Heart left ventricle (tissue), 16 donors: ENCODE data around the gene ACOX2. TPM values are rescaled to one million over a fixed set of nuclear protein-coding genes. Genes with fewer than 3 reads are reported as not detected.

Source experiments
- ATAC-seq, 4 donors: fragments of 200-7000 bp; cut with Tn5 transposase; one replicate each; pipeline ENCODE4 v1.9.1; 2020 to 2022; ENCODE audit warnings: moderate library complexity in 4 of 4, mild to moderate bottlenecking in 3 of 4, moderate number of reproducible peaks in 1 of 4
- DNase-seq, 5 donors: peaks; one replicate each; pipeline ENCODE4 v3.0.0-alpha.2; 2020
- H3K27ac ChIP-seq, 12 donors: fragments of 200-600 bp; sonication (generic) in 4 of 12; one replicate each; pipeline versions ENCODE4 v1.5.0 to v1.8.0; 2016 to 2022; ENCODE audit warnings: mild to moderate bottlenecking in 2 of 12
- H3K27me3 ChIP-seq, 9 donors: fragments of 200-600 bp; sonication (generic) in 2 of 9; one replicate each; pipeline versions ENCODE4 v1.5.1 to v1.8.0; 2016 to 2022; ENCODE audit warnings: mild to moderate bottlenecking in 3 of 9
- H3K36me3 ChIP-seq, 9 donors: fragments of 200-600 bp; sonication (generic) in 2 of 9; one replicate each; pipeline versions ENCODE4 v1.5.0 to v1.8.0; 2018 to 2022; ENCODE audit warnings: mild to moderate bottlenecking in 2 of 9
- H3K4me1 ChIP-seq, 12 donors: fragments of 200-600 bp; sonication (generic) in 4 of 12; one replicate each; pipeline versions ENCODE4 v1.5.0 to v1.8.0; 2016 to 2022; ENCODE audit warnings: mild to moderate bottlenecking in 3 of 12
- H3K4me3 ChIP-seq, 12 donors: fragments of 200-600 bp; sonication (generic) in 4 of 12; one replicate each; pipeline versions ENCODE4 v1.5.0 to v1.8.0; 2017 to 2022; ENCODE audit warnings: mild to moderate bottlenecking in 9 of 12, moderate library complexity in 4 of 12
- H3K9me3 ChIP-seq, 12 donors: fragments of 200-600 bp; sonication (generic) in 4 of 12; one replicate each; pipeline versions ENCODE4 v1.5.0 to v1.8.0; 2016 to 2022; ENCODE audit warnings: mild to moderate bottlenecking in 1 of 12
- POLR2A ChIP-seq, 2 donors: fragments of 450-650 bp; IDR thresholded peaks; one replicate each; pipeline ENCODE4 v1.6.1; 2017; ENCODE audit warnings: antibody characterized with exemption in 2 of 2, mild to moderate bottlenecking in 2 of 2, moderate library complexity in 2 of 2
- WGBS, 4 donors: extraction: QIAGEN DNeasy Blood & Tissue Kit in 2 of 4; methylation state at CpG; one replicate each; pipeline versions ENCODE4 v1.1.5 to v1.1.7; 2013 to 2018; 5-methylcytosine and 5-hydroxymethylcytosine counted together
- intact Hi-C, 10 donors: fragments of 100-400 bp; cut with DNase I; formaldehyde crosslinking; loops; one replicate each; pipeline versions ENCODE4 v1.11.1 to v1.14.2; 2022
- polyA plus RNA-seq, 2 donors: library from polyadenylated mRNA; stranded (reverse); fragments of 200-250 nt; gene quantifications; one replicate each; pipeline ENCODE4 v1.2.3, GENCODE V29; 2013
- total RNA-seq, 9 donors: library from RNA; depleted of rRNA in 2 of 9; stranded (reverse); fragments of >200 nt in 2 of 9; fragmentation: NEBNext Ultra II Directional in 3 of 9; extraction: Animal tissue kit (Norgen Biotek cat#: 25700) in 3 of 9; gene quantifications; one replicate each; pipeline versions ENCODE4 v1.1.0 to v1.2.4, GENCODE V29; 2016 to 2023
- TF ChIP-seq, protein P1 (sequence below), 12 donors: fragments of 200-600 bp; sonication (generic) in 4 of 12; IDR thresholded peaks; one replicate each; pipeline versions ENCODE4 v1.5.0 to v1.8.0; 2018 to 2022; ENCODE audit warnings: antibody characterized with exemption in 12 of 12, mild to moderate bottlenecking in 5 of 12
- donor health status: ischemic (EF 13 %, LVEDD 7.1; RV severe dilation, severe dysfunction).
- donor health status: healthy with polysubstance abuse.
- donor health status: DM: no; HTN: yes; CAD: no.
- donor health status: DM: no; HTN: no; CAD: no.
- donor health status: ischemic (EF 25% LVEDD 6.9; RV normal size, moderate dysfunction).
- donor health status: ischemic (EF 25% LVEDD 5.7; RV mildly dilated, moderate dysfunction).
- donor health status: healthy.
- donor health status: DM: yes; HTN: yes; CAD: no.
- donor health status: ischemic (EF 35%, LVEDD 5.7; RV mildly dilated, moderate dysfunction).
- donor health status: nonischemic (EF 11% LVEDD 7.7; RV severe dilation, severe dysfunction).
- donor health status: DM: yes; HTN: yes; CAD: no.
- donor health status: PGD.
- donor health status: ischemic (EF 29% LVEDD 5.4; RV normal size, mild dysfunction).
- donor health status: nonischemic (EF 23%, LVEDD 6.1; RV moderate dilation, normal function).

ACOX2 gene
- total and polyA plus RNA-seq, 11 donors = 6.6 to 41.9 (median 31.1) TPM

DNA sequence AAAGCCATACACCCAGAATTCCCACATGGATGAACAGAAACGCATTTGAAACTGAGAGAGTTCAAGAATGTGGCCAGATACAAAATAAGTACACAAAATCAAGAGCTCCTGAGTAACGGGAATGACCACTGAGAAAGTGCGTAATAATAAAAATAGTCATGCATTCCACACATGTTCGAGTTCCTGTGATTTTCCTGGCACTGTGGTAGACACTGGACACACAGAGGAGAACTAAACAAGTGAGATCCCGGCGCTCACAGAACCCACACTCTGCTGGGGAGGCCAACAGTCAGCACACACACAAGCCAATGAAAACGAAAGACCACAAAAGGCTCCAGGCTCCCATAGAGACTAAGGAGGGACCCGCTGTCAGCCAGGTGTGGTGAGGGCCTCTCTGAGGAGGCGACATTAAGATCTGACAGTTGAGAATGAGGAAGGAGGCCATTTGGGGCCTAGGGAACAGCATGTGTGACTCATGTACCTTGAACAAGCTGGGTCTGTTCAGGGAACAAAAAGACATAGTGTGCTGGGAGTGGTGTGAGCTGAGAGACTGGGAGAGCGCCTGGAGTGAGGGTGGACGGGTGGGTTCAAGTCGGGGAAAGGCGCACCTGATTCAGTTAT, 35.1 kb upstream of the ACOX2 start:
- intact Hi-C loops = loop anchor here in 1 of 10 donors (1.0 kb wide), 1 partner anchor 57 kb away; no protein-coding TSS in a partner anchor
- Histone ChIP-seq H3K27ac (peak overlapping the region in 2 of 12 donors; percentile 91), H3K36me3 (peaks cover 0 to 13% (median 2%) of the 10 kb centered on the region in 9 donors), H3K4me3 (peak overlapping the region in 1 of 12 donors; percentile 59), H3K27me3 (no peaks in the 10 kb centered on the region), H3K9me3 (peaks cover 0 to 3% (median 0%) of the 10 kb centered on the region in 12 donors), H3K4me1 (peaks cover 0 to 58% (median 32%) of the 10 kb centered on the region in 12 donors)
- DNase-seq (no peak), ATAC-seq (no peak)
- TF ChIP-seq POLR2A (IDR thresholded peaks at IDR 0.05) = no peak
- TF ChIP-seq, protein P1, sequence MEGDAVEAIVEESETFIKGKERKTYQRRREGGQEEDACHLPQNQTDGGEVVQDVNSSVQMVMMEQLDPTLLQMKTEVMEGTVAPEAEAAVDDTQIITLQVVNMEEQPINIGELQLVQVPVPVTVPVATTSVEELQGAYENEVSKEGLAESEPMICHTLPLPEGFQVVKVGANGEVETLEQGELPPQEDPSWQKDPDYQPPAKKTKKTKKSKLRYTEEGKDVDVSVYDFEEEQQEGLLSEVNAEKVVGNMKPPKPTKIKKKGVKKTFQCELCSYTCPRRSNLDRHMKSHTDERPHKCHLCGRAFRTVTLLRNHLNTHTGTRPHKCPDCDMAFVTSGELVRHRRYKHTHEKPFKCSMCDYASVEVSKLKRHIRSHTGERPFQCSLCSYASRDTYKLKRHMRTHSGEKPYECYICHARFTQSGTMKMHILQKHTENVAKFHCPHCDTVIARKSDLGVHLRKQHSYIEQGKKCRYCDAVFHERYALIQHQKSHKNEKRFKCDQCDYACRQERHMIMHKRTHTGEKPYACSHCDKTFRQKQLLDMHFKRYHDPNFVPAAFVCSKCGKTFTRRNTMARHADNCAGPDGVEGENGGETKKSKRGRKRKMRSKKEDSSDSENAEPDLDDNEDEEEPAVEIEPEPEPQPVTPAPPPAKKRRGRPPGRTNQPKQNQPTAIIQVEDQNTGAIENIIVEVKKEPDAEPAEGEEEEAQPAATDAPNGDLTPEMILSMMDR (IDR thresholded peaks at IDR 0.05) = no peak
- WGBS, 4 donors = 78 to 86% (median 82%) methylated on average over 13 of the region's 13 CpGs

DNA sequence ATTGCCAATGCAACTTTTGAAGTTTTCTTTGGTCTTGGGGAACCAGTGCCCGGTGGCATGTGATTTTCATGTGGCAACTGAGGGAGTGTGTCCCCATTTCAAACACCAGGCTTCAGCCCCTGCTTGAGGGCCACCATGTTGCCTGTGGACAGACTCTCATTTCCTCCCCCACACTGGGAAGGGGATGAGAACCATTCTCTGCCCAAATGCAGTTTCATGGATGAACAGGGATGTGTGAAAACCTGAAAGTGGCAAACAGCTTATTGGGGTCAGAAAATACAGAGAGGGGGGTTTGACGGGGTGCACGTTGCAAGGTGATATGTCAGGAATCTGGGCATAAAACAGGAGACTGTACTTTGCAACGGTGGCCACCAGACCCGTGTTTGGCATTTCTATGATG, 33.9 kb upstream of the ACOX2 start:
- DNase-seq (no peak), ATAC-seq (no peak)
- H3K36me3 ChIP-seq = peaks cover 0 to 26% (median 13%) of the 10 kb centered on the region in 9 donors
- H3K27me3 ChIP-seq = no peaks in the 10 kb centered on the region
- H3K4me3 ChIP-seq = no peak overlapping the region
- peak overlapping the region in 1 of 12 donors; percentile 4 for H3K27ac ChIP-seq
- TF ChIP-seq, protein P1 (IDR thresholded peaks at IDR 0.05) = no peak
- TF ChIP-seq POLR2A (IDR thresholded peaks at IDR 0.05) = no peak
- H3K4me1 ChIP-seq = peaks cover 0 to 45% (median 23%) of the 10 kb centered on the region in 12 donors
- intact Hi-C loops = loop anchor here in 1 of 10 donors (1.0 kb wide), 1 partner anchor 58 kb away; no protein-coding TSS in a partner anchor
- H3K9me3 ChIP-seq = peaks cover 0 to 3% (median 0%) of the 10 kb centered on the region in 12 donors
- 90 to 95% (median 94%) methylated on average over 5 of the region's 5 CpGs for WGBS, 4 donors

- 92 to 95% (median 93%) methylated on average over 11 to 12 of the region's 12 CpGs for WGBS, 4 donors
- peak overlapping the region in 2 of 12 donors; percentile 22 to 39 for H3K27ac ChIP-seq
- no peaks in the 10 kb centered on the region for H3K27me3 ChIP-seq
- H3K36me3 ChIP-seq = peaks cover 0 to 39% (median 23%) of the 10 kb centered on the region in 9 donors
- H3K4me3 ChIP-seq = no peak overlapping the region
- H3K9me3 ChIP-seq = peaks cover 0 to 3% (median 0%) of the 10 kb centered on the region in 12 donors
- TF ChIP-seq, protein P1 (IDR thresholded peaks at IDR 0.05) = no peak
- ATAC-seq = peak in 1 of 4 donors; percentile 4
- DNase-seq = no peak
- intact Hi-C loops = loop anchor here in 4 of 10 donors (2.0 kb wide), 2 partner anchors 59 to 61 kb away; no protein-coding TSS in a partner anchor
- H3K4me1 ChIP-seq = peaks cover 0 to 38% (median 19%) of the 10 kb centered on the region in 12 donors
Measured at GRCh38 chr3:58569287-58570001, 32.5 kb upstream of the ACOX2 start.
